Heart right ventricle (tissue), 16 donors: ENCODE data around the gene IL1R1. TPM values are rescaled to one million over a fixed set of nuclear protein-coding genes. Genes with fewer than 3 reads are reported as not detected.

Experiments used
- ATAC-seq, 8 donors: fragments of 200-7000 bp; cut with Tn5 transposase; one replicate each; pipeline ENCODE4 v1.9.1; 2020; ENCODE audit warnings: mild to moderate bottlenecking in 8 of 8, moderate library complexity in 8 of 8, moderate number of reproducible peaks in 1 of 8
- DNase-seq, 2 donors: peaks; one replicate each; pipeline ENCODE4 v3.0.0-alpha.2; 2020
- H3K27ac ChIP-seq, 10 donors: fragments of 200-600 bp; sonication (generic) in 2 of 10; one replicate each; pipeline versions ENCODE4 v1.5.0 to v1.8.0; 2020 to 2022; ENCODE audit warnings: mild to moderate bottlenecking in 3 of 10
- H3K27me3 ChIP-seq, 7 donors: fragments of 200-600 bp; one replicate each; pipeline ENCODE4 v1.8.0; 2021 to 2022; ENCODE audit warnings: mild to moderate bottlenecking in 2 of 7
- H3K36me3 ChIP-seq, 9 donors: fragments of 200-600 bp; sonication (generic) in 1 of 9; one replicate each; pipeline versions ENCODE4 v1.5.0 to v1.8.0; 2020 to 2022; ENCODE audit warnings: mild to moderate bottlenecking in 2 of 9
- H3K4me1 ChIP-seq, 9 donors: fragments of 200-600 bp; sonication (generic) in 1 of 9; one replicate each; pipeline versions ENCODE4 v1.5.0 to v1.8.0; 2020 to 2022; ENCODE audit warnings: mild to moderate bottlenecking in 4 of 9
- H3K4me3 ChIP-seq, 10 donors: fragments of 200-600 bp; sonication (generic) in 2 of 10; one replicate each; pipeline versions ENCODE4 v1.5.0 to v1.8.0; 2020 to 2022; ENCODE audit warnings: mild to moderate bottlenecking in 7 of 10, moderate library complexity in 2 of 10
- H3K9me3 ChIP-seq, 11 donors: fragments of 200-600 bp in 10 of 11; sonication (generic) in 2 of 11; one replicate each; pipeline versions ENCODE4 v1.5.0 to v1.8.0; 2013 to 2022; ENCODE audit warnings: mild to moderate bottlenecking in 2 of 11, control low read depth in 1 of 11, moderate library complexity in 1 of 11
- CTCF ChIP-seq, 9 donors: fragments of 200-600 bp; sonication (generic) in 2 of 9; IDR thresholded peaks; one replicate each; pipeline versions ENCODE4 v1.5.0 to v1.8.0; 2021 to 2022; ENCODE audit warnings: antibody characterized with exemption in 9 of 9, mild to moderate bottlenecking in 5 of 9, moderate library complexity in 1 of 9
- WGBS, 2 donors: extraction: QIAGEN DNeasy Blood & Tissue Kit; methylation state at CpG; one replicate each; pipeline ENCODE4 v1.1.7; 2013; ENCODE audit warnings: inconsistent platforms in 1 of 2; 5-methylcytosine and 5-hydroxymethylcytosine counted together
- intact Hi-C, 10 donors: fragments of 100-400 bp; cut with DNase I; formaldehyde crosslinking; loops; one replicate each; pipeline versions ENCODE4 v1.11.1 to v1.14.2; 2022
- polyA plus RNA-seq, 2 donors: library from polyadenylated mRNA; stranded (reverse); fragments of 200-250 nt; gene quantifications; one replicate each; pipeline ENCODE4 v1.2.3, GENCODE V29; 2013
- total RNA-seq, 10 donors: library from RNA; stranded (reverse); fragmentation: NEBNext Ultra II Directional in 3 of 10; extraction: Animal tissue kit (Norgen Biotek cat#: 25700) in 3 of 10; gene quantifications; one replicate each; pipeline versions ENCODE4 v1.2.1 to v1.2.4, GENCODE V29; 2021 to 2023
- donor health status: Arrhythmogenic right ventricular cardiomyopathy.
- donor health status: ischemic (EF 13 %, LVEDD 7.1; RV severe dilation, severe dysfunction).
- donor health status: healthy with polysubstance abuse.
- donor health status: DM: no; HTN: yes; CAD: no.
- donor health status: DM: no; HTN: no; CAD: no.
- donor health status: ischemic (EF 25% LVEDD 6.9; RV normal size, moderate dysfunction).
- donor health status: ischemic (EF 25% LVEDD 5.7; RV mildly dilated, moderate dysfunction).
- donor health status: healthy.
- donor health status: DM: yes; HTN: yes; CAD: no.
- donor health status: Ischemic cardiomyopathy.
- donor health status: ischemic (EF 35%, LVEDD 5.7; RV mildly dilated, moderate dysfunction).
- donor health status: nonischemic (EF 11% LVEDD 7.7; RV severe dilation, severe dysfunction).
- donor health status: DM: yes; HTN: yes; CAD: no.
- donor health status: PGD.
- donor health status: ischemic (EF 29% LVEDD 5.4; RV normal size, mild dysfunction).
- donor health status: nonischemic (EF 23%, LVEDD 6.1; RV moderate dilation, normal function).

Gene IL1R1
- total and polyA plus RNA-seq, 12 donors, result 5.7 to 47.0 (median 18.6) TPM

- ATAC-seq (peak; percentile 61 to 91 (median 76)), DNase-seq (peak in 1 of 2 donors; percentile 56)
- Histone ChIP-seq H3K36me3 (no peaks in the 10 kb centered on the region), H3K4me1 (peaks cover 0 to 49% (median 9%) of the 10 kb centered on the region in 9 donors), H3K27me3 (no peaks in the 10 kb centered on the region), H3K4me3 (no peak overlapping the region), H3K9me3 (no peaks in the 10 kb centered on the region), H3K27ac (peak overlapping the region in 5 of 10 donors; percentile 5 to 56 (median 18))
- intact Hi-C loops, result no loop called here
- WGBS, 2 donors, result 57 to 72% methylated on average over 8 of the region's 8 CpGs
- TF ChIP-seq CTCF (IDR thresholded peaks at IDR 0.05), result no peak
These were observed 25.7 kb upstream of the IL1R1 start for GRCh38 chr2:102116630-102117471.

GRCh38 chr2:102117472-102117858 is 25.1 kb upstream of the IL1R1 start:
- Histone ChIP-seq H3K4me1 (peaks cover 0 to 54% (median 9%) of the 10 kb centered on the region in 9 donors), H3K27ac (peak overlapping the region in 6 of 10 donors; percentile 2 to 56 (median 36)), H3K4me3 (no peak overlapping the region), H3K27me3 (no peaks in the 10 kb centered on the region), H3K9me3 (no peaks in the 10 kb centered on the region), H3K36me3 (no peaks in the 10 kb centered on the region)
- WGBS, 2 donors, result 51 to 53% methylated on average over 6 of the region's 6 CpGs
- peak in 6 of 8 donors; percentile 18 to 77 (median 53) for ATAC-seq
- DNase-seq, result no peak
- intact Hi-C loops, result no loop called here
- no peak for TF ChIP-seq CTCF (IDR thresholded peaks at IDR 0.05)

- no peaks in the 10 kb centered on the region for H3K27me3 ChIP-seq
- no peaks in the 10 kb centered on the region for H3K9me3 ChIP-seq
- no peaks in the 10 kb centered on the region for H3K36me3 ChIP-seq
- intact Hi-C loops, result no loop called here
- H3K4me3 ChIP-seq, result no peak overlapping the region
- no peak for TF ChIP-seq CTCF (IDR thresholded peaks at IDR 0.05)
- no peak for DNase-seq
- H3K27ac ChIP-seq, result no peak overlapping the region
- no peak for ATAC-seq
- peaks cover 0 to 50% (median 9%) of the 10 kb centered on the region in 9 donors for H3K4me1 ChIP-seq
- WGBS, 2 donors, result 100% methylated on average over 1 of the region's 1 CpG
These were observed 23.3 kb upstream of the IL1R1 start for GRCh38 chr2:102119255-102119654.

GRCh38 chr2:102120261-102120660 is 22.3 kb upstream of the IL1R1 start:
- H3K4me1 ChIP-seq, result peaks cover 0 to 40% (median 9%) of the 10 kb centered on the region in 9 donors
- ATAC-seq, result no peak
- H3K9me3 ChIP-seq, result no peaks in the 10 kb centered on the region
- TF ChIP-seq CTCF (IDR thresholded peaks at IDR 0.05), result no peak
- no peak overlapping the region for H3K4me3 ChIP-seq
- no peak overlapping the region for H3K27ac ChIP-seq
- 96 to 97% methylated on average over 5 of the region's 5 CpGs for WGBS, 2 donors
- intact Hi-C loops, result no loop called here
- H3K27me3 ChIP-seq, result no peaks in the 10 kb centered on the region
- H3K36me3 ChIP-seq, result no peaks in the 10 kb centered on the region
- DNase-seq, result no peak
